Keratinocyte (primary cell): ENCODE measurements around the gene CCDC194.

ENCODE experiments used
- EZH2 ChIP-seq: IDR thresholded peaks from one replicate; pipeline ENCODE4 v1.6.1; 2012; ENCODE audit warnings: inconsistent platforms, mild to moderate bottlenecking, low read length, moderate library complexity
- TF ChIP-seq, protein P1 (sequence below), 3 experiments: IDR thresholded peaks in 1 of 3; conservative IDR thresholded peaks in 1 of 3; optimal IDR thresholded peaks in 1 of 3; 2 replicates in 2 of 3; 3 replicates in 1 of 3; pipeline versions ENCODE3 to v1.5.1; 2011; ENCODE audit warnings: low read length in 3 of 3, mild to moderate bottlenecking in 3 of 3, moderate library complexity in 2 of 3, control low read depth in 1 of 3, inconsistent platforms in 1 of 3; ENCODE audit not compliant: insufficient read depth in 2 of 3; ENCODE audit errors: extremely low read depth in 1 of 3

DNA sequence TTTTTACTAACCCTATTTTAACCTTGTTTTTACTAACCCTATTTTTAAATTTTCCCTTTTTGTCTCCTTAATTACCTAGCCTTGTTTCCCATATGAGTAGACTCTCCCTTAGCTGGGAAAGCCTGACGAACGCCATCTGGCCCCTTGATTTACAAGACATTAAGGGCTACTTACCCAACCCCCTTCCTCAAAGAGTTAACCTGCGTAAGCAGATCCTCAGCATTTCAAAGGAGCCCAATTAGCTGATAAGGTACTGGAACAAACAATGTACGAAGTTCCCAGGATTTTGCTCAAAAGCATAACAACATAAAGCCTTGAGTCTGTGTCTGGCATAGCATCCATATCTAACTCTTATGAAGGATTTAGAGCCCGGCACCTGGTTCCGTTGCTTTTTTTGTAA lies 21.1 kb upstream of the CCDC194 start:
- TF ChIP-seq, protein P1, sequence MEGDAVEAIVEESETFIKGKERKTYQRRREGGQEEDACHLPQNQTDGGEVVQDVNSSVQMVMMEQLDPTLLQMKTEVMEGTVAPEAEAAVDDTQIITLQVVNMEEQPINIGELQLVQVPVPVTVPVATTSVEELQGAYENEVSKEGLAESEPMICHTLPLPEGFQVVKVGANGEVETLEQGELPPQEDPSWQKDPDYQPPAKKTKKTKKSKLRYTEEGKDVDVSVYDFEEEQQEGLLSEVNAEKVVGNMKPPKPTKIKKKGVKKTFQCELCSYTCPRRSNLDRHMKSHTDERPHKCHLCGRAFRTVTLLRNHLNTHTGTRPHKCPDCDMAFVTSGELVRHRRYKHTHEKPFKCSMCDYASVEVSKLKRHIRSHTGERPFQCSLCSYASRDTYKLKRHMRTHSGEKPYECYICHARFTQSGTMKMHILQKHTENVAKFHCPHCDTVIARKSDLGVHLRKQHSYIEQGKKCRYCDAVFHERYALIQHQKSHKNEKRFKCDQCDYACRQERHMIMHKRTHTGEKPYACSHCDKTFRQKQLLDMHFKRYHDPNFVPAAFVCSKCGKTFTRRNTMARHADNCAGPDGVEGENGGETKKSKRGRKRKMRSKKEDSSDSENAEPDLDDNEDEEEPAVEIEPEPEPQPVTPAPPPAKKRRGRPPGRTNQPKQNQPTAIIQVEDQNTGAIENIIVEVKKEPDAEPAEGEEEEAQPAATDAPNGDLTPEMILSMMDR (optimal IDR thresholded peaks at IDR 0.05 in 1 of 3, IDR thresholded peaks at IDR 0.05 in 1 of 3, conservative IDR thresholded peaks at IDR 0.05 in 1 of 3; ENCODE audit: extremely low read depth in 1 of 3, insufficient read depth in 2 of 3, low read length in 3 of 3): no peak
- TF ChIP-seq EZH2: no peak
